HG02840 (cell line): Measurements from ENCODE around the gene MYO18B.

ENCODE experiments used
- ATAC-seq: cut with Tn5 transposase; IDR thresholded peaks from one replicate; pipeline ENCODE4 v1.9.1; 2021; ENCODE audit warnings: mild to moderate bottlenecking, moderate library complexity, moderate number of reproducible peaks; ENCODE audit not compliant: unreplicated experiment, low FRiP score

Gene MYO18B

DNA sequence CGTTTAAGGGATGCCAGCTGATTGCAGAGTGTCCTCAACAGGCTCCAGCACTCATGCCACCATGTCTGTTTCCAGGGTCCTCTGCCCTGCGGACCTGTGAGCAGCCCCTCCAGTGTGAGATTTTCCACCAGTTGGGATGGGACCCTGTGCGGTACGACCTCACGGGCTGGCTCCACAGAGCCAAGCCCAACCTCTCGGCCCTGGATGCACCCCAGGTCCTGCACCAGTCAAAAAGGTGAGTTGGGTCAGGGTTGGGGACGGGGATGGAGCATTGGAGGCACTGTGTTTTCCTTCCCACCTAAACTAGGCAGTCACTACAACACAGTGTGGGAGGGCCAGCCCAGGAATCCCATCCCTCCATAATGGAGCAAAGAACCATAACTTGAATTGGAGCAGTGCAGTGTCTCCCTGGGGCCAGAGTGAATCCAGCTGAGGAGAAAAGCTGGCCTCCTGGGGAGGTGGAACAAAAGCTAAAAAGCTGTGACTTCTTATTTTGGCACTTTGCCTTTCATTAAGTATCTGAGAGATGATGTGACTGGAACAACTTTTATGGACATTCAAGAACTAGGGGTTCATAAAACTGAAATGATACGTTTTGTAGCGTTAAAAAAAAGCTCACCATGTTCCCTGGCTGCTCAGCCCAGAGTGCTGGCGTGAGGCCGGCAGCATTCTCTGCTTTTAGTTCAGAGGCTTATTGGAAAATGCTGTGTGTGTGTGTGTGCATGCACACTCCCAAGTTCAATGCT, 101.8 kb downstream of the MYO18B start:
- no peak for ATAC-seq

DNA sequence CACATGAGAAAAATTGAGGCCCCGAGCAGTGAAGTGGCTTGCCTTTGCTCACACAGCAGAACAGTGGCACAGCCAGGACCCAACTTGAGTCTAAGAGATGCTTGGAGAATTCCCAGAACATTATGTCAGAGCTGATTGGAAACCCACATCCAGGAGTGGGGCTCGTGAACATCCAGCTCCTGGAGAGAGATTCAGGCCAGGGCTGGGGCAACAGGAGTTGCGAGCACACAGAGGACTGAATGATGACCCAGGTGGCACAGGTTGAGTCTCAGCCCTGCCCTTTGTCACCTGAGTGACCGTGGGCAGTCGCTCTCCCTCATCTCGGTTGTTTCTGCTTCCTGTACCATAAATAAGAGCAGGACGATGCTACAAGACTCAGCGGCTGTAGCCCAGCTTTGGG, 102.6 kb downstream of the MYO18B start:
- no peak for ATAC-seq

DNA sequence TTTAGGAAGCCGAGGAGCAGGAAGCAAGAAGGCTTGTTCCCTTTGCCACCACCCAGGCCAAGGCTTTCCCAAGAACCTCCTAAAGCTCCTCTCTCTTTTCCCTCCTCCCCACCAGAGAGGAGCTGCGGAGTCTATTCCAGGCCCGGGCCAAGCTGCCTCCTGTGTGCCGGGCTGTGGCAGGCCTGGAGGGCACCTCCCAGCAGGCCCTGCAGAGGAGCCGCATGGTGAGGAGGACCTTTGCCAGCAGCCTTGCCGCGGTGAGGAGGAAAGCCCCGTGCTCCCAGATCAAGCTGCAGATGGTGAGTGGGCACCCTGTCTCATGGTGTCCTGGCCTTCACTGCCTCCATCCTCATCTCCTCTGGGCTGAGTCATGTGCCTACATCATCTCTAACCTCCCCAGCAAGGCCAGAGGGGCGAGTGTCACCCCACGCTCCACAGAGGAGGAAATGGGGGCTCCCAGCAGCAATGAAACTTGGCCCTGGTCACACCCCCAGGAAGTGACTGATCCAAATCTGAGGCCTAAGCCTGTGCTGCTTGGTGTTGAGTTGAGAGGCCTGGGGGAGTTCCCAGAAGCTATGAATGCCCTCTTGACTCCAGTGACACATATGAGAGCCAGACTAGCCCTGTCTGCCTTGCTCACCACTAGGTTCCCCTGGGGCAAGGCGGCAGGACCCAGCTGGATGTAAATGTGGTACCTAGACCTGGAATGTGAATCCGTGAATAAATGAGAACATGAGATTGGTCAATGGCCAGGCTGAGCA, 104.2 kb downstream of the MYO18B start:
- ATAC-seq, result no peak

DNA sequence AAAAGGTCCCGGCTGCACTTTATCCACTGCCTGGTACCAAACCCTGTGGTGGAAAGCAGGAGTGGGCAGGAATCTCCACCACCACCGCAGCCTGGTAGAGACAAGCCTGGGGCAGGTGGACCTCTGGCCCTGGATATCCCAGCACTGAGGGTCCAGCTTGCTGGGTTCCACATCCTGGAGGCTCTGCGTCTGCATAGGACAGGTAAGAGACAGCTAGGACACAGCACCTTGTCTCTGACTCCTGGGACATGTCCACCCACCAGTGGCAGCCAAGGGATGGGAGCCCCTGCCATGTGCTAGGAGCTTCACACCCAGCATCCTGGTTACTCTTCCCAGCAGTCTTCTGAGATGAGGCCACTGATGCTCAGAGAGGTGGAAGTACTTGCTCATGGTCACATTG, 105.5 kb downstream of the MYO18B start:
- ATAC-seq, result no peak

DNA sequence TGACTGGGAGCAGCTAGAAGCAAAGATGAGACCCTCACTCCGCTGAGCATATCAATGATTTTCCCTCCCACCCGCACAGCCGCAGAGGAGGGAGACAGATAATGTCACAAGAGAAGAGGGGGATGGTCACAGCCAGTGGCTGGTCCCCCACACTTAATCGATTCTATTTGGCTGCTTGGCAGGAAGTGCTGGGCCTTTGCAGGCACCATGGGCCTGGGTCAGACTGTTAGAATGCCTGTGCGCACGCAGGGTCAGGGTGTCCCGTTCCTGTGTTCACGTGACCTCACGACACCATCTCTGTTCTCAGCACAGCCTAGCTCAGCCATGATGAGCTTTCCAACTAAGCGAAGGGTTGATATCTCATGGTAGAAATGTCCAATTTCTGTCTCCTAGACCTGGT, 107.0 kb downstream of the MYO18B start:
- no peak for ATAC-seq

DNA sequence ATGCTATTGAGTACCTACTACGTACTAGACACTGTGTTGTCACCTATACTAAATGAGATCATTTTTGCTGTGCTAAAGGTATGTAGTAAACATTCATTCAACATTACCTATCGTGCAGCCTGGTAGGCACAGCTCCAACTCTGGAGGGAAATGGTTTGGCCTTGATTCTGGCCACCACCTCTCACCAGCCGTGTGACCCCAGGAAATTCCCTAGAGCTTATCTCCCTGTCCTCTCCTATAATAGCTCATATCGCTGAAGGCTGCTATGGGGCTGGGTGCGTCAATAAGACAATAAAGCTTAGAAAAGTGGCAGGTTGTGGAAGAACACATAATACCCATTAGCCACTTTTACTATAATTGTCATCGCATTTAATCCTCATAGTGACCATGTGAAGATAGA, 107.5 kb downstream of the MYO18B start:
- no peak for ATAC-seq

DNA sequence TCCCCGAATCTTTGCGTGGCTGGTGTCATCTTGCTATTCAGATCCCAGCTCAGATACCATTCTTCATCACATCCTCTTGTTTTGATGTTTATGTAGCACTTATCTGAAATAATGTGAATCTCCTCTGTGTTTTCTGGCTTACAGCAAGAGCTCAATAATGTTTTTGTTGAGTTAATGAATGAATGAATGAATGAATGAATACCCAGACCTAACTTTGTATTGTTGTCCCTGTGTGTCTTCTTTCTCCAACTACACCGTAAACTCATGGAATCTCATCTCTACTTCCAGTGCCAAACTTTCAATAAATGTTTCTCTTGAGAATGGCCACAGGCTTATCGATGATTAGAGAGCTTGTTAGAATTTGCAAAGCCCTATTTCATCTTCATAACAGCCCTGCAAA, 110.2 kb downstream of the MYO18B start:
- ATAC-seq, result no peak

DNA sequence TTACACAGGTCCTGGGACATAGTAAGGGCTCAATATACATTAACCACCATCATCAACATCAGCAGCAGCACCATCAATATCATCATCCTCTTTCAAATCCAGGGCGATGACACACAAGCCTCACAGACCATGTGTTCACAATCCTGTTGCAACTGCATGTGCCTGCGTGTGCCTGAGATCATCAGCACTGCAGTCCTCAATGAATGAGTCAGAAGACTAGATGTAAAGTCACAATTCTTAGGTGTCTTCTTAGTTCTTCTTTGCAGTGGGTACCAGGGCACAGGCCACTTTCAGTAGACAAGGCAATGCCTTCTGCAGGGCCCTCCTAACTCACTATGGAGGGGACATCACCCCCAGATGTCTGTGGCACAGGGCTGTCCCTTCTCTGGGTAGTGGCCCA, 111.1 kb downstream of the MYO18B start:
- ATAC-seq, result no peak

DNA sequence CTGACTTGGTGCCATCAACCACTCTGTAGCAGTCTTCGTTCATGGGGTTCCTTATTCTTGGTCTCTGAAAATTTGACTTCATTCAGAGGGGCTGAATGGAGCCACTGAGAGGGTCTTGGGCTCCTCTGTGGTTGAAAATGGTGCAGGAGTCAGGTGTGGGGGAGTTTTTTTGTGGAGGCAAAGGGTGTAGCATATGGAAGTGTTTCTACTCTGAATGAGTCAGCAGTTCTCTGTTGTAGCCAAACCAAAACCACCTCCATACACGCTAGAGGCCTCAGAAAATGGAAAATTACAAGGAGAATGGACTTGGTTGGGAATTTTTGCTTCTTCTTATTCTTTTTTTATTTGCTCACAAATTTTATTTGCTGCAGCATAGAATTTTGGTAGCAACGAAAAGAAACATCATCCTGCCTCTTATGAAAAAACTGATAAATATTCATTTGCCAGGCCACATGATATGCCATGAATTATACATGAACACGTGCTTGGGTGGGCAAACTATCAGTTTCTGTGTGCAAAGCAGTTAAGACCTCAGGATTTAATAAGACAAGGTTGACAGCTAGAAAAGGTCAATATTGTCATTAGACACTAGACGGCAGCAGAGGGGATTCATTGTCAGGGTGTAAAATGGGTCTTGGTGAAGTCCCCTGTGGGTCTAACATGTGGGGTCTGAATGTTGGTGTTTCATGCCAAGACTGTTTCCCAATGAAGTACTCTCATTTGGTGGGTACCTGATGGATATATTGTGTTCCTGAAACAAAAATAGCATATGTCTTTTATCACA, 111.7 kb downstream of the MYO18B start:
- no peak for ATAC-seq

DNA sequence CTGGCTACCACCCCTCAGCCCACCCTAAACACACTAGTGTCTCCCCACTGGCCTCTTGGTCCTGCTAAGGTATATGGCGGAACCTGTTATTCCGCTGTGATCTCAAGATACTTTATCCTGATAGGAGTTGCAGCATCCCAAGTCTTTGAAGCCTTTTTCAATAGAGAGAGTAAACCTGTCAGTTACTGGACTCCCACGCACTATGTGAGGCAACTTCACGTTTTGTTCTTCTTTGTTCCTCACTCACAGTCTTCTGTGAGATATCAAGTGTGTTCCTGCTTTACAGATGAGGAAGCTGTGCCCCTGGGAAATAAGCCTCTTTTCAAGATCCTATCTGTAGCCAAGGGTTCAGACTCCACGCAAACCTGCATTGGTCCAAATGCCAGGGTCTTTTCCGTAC, 127.8 kb downstream of the MYO18B start:
- ATAC-seq, result no peak

DNA sequence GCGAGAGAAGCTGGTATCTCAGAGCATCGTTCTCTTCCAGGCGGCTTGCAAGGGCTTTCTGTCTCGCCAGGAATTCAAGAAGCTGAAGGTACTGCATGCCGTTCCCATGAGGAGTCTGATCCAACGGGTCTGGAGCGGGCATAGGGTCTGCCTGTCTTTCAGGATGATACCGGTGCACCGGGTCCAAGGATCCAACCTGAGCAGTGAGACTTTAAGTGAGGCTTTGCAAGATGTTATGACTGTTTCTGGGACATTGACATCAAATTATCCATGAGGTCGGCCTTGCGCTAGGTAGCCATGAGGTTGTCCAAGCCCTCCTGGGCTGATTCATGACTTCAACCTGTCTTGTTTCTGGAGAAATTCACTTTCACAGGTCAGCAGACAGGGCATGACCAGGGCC, 132.3 kb downstream of the MYO18B start:
- no peak for ATAC-seq

DNA sequence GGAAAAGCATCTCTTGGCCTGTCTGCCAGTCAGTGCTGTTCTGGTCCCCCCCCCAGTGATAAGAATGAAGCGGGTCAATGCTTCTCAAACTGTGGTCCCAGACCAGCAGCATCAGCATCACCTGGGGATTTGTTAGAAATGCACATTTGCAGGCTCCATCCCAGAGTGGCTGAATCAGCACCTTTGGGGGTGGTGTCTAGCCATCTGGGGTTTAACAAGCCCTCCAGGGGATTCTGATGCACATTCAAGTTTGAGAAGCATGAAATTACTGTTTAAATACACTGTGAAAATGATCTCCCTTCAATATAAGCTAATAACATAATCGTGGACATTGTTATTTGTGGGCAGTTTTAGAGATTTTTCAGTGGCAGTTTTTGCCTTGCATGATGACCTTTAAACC, 133.5 kb downstream of the MYO18B start:
- ATAC-seq, result no peak

DNA sequence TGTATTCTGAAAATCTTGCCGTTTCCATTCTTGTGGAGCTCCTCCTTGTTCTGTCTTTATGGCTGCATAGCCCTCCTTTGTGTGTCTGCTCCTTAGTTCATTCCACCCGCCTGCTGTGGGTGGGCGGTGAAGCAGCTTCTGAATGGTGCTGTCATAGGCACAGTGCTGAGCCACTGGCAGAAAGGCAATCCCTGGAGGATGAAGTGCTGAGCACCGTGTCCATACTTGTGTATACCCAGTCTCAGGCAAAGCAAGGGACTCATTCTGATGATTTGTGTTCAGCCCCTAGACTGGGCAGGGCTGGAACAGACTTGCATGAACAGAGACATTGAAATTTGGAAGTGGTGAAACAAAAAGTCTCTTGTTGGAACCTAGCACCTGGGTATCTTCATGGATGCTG, 134.9 kb downstream of the MYO18B start:
- ATAC-seq, result no peak

DNA sequence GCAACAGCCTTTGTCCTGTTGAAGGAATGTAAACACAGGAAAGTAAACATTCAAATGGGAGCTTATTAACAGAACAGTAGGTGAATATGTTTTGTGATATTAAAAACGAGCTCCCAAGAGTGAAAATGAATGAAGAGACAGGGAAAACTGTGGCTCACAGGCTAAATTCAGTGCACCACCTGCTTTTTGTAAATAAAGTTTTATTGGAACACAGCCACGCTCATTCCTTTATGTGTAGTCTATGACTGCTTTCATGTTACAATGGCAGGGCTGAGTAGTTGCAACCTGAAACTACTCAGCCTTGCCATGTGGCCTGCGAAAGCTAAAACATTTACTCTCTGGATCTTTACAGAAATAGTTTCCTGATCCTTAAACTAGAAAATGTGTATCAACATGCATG, 136.9 kb downstream of the MYO18B start:
- ATAC-seq, result no peak

DNA sequence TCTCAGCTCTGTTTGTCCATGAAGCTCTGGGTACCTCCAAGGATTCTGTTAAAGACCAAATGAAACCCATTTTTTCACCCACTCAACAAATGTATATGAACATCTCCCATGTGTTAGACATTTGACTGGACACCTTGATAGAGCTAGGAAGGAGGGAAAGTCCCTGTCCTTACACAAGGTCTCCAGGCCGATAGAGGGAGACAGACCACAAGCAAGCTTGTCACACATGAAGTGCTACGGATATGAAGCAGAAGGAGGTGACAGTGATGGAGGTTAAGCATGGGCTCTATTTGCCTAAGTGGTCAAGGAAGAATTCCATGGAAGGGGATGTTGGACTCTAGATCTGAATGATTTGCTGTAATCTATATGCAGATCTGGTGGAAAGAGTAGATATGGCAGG, 138.5 kb downstream of the MYO18B start:
- no peak for ATAC-seq

DNA sequence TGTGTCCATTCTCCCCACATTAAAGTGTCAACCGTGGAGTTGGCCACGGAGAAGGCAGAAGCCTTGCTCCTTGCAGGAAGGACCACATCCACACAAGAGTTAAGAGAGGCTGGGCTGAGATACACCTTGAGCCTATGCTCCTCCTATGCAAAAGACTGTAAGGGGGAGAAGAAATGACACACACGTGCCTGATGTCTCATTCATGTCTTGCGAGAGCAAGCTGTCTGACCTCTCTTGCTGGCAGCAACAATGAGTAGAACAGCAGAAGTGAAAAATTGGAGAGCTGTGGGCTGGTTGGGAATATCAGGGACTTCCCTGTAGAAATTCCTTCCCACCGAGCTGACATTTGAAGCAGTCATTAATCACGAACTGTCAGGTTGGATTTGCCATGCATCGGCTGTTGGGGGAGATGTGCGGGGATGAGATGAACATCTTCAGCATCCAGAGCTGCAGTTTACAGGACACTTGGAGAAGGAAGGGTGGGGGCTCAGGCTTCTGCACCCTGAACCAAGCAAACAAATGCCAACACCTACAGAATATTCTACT, 139.3 kb downstream of the MYO18B start:
- no peak for ATAC-seq

DNA sequence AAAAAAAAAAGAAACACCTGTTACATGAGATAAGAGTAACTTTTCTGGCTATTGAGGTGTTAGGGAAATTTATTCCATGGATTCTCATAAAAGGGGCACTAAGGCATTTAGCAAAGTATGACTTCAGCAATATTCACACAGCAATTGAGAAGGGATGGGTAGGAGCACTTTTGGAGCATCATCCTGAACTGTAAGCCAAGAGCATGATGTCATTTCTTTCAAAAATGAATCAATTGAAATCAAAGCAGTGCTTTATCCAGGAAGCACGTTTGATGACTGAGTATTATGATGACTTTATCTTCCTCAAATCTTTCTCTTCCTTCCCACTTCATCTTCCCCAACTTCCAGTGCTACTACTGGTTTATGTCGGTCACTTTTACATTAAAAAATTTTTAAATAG, 140.4 kb downstream of the MYO18B start:
- no peak for ATAC-seq

DNA sequence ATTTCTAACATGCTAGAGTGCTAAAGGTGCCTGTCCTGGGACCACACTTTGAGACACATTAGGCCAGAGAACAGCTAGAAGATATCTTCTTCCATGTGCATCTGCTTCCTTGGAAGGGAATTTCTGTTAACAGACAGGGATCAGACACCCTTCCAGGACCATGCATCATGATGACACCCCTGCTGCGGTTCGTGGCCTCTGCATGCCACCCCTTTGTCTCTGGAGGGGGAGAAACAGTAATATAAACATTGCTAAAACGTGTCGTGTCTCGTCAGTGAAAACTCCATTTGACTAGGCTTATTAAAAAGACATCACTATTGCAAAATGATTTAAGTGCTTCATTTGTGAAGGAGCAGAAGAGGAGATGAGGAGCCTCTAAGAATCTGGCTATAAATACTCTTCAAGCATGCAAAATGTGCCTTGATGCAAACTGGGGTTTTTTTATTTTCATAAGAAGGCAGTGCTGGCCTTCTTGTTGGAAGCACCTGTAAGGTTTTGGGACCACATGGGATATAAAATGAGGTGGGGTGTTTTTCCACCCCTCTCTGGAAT, 141.6 kb downstream of the MYO18B start:
- no peak for ATAC-seq

DNA sequence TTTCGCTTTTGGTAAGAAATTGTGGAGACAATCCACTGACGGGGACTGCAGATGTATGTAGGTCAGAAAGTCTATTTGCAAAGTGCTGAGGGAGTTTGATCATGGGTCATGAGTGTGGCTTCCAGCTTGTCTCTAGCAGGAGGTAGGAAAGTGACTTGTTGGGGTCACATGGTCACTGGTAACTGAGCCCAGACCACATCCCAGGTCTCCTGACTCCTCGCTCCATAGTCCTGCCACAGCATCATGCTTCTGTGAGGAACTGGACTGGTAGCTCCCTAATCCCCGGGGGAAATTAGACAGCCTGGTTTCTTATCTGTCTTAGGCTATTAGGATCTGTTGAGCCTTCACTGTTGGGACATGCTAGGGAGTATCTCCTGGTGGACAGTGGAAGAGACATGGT, 142.1 kb downstream of the MYO18B start:
- ATAC-seq, result no peak

DNA sequence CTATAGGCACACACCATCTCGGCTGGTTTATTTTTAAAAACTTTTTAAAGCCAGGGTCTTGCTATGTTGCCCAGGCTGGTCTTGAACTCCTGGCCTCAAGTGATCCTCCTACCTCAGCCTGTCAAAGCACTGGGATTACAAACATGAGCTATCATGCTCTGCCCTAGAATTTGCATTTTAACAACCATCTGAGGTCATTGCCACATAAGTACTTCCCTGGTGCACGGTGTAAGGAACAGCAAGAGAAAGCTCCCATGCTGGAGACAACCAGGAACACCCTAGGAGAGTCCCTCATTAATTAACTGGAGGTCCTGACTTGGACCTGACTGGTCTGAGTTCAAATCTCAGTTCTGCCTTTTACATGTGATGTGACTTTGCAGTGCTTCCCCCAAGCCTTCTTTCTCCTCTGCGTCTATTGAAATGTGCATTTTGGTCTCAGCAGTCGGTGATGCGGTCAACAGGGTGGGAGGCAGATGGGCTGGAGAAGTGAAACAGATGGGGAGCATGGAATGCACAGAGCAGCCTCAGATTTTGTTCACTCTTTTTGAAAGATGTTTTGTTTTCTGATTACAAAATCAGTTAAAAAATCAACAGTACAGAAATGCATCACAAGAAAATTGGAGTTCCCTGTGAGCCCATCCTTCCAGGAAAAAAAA, 146.5 kb downstream of the MYO18B start:
- no peak for ATAC-seq
